HG02973 (cell line): ENCODE results near the gene GBX1.

Experiments
- ATAC-seq: cut with Tn5 transposase; IDR thresholded peaks from one replicate; pipeline ENCODE4 v1.9.1; 2021; ENCODE audit warnings: moderate library complexity; ENCODE audit not compliant: unreplicated experiment

GBX1 gene

DNA sequence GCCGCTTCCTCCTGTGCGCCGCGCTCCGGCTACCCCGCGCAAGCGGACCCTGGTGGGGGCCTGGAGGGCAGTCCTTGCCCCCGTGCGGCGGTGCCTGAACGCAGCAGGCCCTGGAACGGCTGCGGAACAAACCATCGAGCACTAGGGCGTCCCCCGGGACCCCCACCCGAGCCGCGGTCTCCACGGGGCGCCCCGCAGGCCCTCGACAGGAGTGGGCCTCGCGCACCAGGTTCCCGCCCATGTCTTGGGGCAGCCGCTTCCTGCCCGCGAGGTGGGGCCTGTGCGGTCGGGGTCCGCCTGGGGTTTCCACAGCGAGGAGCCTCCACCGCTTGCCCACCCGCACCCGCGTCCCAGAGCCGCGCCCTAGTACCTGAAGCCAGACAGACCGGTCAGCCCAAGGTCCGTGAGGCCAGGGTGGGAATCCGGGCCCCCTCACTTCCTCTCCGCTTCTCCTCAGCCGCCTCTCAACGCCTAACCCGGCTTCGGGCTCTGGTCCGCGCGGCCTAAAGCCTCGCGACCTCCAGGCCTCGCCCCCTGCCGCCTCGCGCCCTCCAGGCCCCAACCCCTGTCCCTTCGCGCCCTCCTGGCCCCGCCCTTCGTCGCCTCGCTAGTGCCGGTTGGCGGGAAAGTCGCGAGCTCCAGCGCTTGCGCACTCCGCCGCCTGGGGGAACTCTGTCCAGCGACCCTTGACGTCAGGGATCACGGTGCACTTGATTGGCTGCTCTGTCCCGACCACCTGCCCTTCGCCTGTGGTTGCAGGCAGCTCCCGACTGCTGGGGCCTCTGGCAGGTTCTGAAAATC is 7.0 kb upstream of the GBX1 start:
- no peak for ATAC-seq

DNA sequence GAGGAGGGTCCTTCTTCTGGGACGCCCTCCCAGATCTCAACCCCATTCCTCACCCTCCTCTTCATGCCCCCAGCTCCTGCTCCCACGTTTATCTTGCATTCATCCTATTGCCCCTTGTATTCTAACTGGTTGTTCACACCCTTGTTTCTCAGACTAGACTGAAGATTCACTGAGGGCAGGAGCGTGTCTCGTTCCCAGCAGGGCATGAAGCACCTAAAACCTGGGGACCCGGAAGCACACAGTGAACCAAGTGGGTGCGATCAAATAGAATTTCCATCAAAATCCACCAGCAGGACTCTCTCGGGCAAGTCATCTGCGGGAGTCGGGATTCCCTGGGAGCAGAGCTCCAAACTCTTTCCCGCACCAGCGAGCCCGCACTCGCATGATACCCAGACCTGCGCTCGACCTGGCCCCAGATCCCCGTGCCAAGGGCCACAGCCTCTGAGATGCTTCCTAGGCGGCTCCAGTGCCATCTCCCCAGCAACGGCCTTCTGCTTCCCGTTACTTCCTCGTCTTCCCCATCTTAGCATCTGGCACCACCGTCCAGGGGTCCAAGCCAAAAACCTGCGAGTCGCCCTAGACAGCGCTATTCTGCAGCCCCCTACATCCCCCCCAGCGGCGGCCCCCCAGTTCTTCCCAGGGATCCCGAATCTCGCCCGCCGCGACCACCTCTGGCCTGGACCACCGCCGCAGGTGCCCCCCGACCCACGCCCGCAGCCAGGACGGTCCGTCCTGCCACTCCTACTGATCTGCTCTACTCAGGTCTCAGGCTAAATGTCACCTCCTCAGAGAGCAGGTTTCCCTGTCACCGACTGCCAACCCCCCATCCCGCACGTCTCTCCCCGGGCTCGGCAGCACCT is 6.1 kb upstream of the GBX1 start:
- ATAC-seq = no peak

DNA sequence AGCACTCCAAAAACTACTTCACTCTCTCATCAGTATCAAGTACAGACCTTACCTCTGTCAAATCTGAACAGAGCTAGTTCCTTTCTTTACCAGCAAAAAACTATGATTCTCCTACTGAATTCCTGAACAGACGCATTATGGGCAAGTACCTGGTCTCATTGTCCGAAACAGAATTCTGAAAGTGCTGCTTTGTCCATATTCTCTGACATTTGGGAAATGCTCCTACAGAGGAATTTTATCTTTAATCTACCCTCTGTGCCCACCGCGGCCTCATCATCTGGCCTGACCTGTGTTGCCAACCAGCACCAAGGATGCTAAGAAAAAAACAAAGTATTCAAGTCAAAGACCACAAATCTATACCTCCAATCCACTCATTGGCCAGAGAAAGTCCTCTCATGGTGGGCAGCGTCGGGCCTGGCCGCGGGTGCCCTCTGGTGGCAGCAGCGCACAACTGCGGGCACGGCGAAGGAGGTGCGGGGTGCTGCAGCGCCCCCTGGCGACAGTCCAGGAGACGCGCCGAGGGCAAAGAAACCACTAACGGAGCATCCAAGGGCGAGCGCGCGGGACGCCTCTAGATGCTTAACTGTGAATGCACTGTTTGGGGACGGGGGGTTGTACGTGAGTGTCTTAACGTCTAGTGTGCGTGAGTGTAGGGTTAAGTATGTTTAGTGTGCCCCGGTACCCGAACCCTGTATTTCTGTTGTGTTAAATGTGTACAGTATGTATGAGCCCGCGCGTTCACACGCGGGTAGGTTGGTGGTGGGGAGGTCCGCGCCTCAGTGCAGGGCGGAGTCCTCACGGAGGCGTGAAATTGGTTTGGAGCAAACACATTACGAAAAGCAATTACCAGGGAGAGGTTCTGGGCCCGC is 5.0 kb upstream of the GBX1 start:
- no peak for ATAC-seq

DNA sequence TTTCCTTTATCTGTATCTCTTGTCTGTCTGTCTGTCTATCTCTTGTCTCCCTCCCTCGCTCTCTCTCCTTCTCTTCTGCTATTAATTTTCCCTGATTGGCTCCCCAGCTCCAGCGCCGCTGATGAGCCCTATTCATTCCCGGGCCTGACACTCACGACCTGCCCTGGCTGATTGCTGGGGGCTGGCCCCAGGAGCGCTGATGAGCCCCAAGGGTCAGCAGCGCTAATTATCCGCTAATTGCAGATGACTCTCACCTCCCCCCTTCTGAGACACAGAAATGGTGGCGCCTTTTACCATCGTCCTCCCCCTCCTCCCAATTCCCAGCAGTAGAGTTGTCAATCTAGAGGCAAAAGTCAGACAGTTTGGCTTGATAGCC is 1.3 kb upstream of the GBX1 start:
- no peak for ATAC-seq

DNA sequence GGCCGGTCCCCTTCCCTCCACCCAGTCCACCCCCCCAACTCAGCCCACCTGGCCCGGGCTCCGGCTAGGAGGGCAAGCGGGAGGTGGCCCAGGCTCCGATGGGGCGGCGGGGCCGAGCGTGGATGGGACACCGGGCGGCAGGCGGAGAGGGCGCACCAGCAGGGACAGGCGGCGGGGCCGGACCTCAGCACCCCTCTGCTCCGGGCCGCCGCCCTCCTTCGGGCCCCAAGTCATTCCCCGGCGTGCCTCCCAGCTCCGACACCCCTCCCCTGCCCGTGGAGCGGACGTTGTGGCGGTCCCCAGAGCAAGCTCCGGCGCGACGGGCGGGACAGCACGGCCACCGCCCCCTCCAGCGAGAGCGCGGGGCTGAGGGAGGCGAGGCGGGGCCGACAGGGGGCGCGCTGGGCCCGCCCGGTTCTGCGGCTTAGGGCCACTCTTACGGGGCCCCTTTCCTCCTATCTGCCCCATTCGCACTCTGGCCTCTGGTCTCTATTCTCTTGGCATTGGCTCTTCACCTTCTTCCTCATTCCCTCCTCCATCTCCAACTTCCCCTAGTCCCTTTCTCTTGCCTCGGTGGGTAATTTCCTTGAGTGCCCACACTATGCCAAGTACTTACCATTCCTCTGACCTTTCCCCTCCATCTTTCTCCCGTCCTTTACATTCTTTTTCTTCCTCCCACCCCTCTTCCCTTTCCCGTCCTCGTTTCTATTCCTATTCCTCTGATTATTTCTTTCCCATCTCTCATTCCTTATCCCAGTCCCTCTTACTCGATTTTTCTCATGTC is 701 bp upstream of the GBX1 start:
- no peak for ATAC-seq

DNA sequence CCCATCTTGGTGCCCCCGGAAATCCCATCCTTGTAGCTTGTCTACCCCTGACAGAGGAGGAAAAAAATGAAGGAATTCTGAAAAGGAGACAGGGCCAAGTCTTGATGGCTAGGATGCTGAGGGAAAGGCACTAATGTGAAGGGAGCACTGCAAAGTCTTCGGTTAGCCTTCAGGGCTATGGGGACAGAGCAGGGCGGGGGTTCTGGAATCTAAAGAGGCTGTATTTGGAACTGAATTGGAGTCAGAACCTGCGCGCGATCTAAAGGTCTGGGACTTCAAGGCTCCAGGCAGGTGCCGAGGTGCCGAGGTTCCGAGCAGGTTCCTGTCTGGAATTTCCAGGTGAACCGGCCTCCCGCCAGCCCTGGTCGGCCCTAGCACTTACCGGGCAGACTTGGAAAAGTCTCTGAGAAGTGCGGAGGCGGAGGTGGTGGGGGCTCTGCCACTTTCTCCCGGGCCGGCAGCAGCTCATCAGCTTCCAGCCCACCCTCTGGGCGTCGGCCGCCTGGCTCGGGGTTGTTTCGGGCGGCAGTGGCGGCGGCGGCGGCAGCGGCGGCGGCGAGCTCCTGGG is 781 bp downstream of the GBX1 start:
- no peak for ATAC-seq

DNA sequence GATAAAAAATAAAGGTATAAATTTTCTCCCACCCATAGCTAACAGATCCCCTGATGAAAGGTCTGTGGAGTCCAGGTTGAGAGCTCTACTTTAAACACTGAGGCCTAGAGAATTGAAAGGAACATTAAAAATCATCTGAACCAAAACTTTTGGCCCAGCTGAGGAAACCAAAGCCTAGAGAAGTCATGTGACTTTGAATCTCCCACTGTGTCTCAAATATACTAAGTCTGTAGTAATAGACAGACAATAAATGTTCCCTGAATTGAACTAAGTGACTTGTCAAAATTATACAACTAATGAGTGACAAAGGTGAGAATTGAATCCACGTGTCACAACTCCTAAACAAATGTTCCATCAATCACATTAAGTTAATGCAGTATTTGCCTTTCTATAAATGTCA is 5.7 kb downstream of the GBX1 start:
- no peak for ATAC-seq

DNA sequence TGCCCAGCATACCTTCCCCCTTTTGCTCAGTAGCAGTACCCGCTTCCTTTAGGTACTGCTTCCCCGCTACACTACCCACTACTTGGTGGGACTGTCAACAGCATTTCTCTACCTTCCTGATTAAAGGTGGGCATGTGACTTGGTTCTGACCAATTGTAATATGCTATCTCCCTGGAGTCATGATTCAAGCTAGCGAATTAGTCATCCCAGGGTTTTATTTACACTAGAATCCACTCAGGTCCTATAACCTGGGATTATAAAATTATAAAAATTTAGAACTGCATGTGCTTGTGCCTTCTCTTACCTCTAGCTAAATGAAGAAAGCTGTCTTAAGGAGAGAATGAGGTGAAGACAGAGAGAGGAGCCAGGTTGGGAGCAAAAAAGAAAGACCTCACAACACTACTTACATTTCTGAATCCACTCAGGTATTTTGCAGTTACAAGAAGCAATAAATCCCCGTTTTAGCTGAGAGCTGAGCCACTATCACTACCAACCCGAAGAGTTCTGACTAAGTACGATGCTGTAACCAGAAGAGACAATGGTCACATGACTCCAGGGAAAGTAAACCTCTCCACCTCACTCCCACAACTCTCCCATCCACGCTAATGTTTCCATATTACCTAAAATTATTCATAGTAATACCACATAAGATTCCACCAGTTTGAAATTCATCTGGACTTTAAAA is 9.7 kb downstream of the GBX1 start:
- ATAC-seq = no peak

DNA sequence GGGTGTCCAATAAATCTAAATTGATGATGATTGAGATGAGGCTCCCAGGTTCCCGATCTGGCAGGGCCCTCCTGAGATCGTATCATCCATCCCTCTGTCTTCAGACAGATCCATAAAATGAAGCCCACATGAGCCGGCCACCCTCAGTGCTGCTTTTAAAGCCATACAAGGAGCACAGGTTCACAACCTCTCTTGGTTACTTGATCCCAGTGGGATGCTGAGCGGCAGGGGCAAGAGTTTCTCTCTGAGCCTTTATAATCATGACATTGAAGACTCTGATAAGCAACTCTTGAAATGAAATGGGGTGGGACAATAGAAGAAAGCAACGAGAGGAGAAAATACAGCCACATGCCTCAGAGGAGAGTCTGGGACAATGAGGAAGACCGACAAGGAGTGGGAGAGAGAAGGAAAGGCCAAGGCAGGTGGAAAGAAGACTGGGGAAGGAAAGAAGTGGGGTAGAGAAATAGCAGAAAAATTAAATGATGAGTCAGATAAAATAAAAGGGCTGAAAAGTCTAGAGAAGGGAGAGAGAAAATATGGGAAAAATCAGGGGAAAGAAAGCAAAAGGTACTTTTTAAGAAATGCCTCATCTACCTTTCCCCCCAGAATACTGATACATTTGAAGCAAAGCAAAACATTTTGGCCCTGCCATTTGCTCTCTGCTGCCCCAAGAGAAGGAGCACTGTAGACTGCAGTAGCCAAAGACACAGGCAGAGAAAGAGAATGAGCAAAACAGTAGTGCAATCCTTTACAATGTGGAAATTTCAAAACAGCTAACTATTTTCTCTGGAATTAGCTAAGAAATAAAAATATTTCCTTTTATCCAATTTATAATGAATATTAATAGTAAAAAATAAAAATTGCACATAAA is 14.6 kb downstream of the GBX1 start:
- no peak for ATAC-seq

DNA sequence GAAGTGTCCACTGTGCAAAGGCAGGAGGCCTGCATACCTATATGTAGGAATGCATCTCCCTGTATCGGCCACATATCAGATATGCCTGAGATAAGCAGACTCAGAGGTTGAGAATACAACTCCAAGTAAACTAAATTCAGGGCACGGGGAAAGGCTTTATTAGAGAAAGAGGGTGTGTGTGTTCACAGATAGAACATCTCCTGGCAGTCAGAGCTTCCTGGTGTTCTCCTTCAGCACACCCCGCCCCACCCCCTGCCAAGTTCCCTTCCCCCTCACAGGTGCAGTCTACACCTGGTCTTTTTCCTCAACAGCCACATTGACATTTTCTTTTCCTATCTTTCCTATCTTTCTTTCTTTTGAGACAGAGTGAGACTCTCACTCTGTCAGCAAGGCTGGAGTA is 17.1 kb downstream of the GBX1 start:
- ATAC-seq = no peak

DNA sequence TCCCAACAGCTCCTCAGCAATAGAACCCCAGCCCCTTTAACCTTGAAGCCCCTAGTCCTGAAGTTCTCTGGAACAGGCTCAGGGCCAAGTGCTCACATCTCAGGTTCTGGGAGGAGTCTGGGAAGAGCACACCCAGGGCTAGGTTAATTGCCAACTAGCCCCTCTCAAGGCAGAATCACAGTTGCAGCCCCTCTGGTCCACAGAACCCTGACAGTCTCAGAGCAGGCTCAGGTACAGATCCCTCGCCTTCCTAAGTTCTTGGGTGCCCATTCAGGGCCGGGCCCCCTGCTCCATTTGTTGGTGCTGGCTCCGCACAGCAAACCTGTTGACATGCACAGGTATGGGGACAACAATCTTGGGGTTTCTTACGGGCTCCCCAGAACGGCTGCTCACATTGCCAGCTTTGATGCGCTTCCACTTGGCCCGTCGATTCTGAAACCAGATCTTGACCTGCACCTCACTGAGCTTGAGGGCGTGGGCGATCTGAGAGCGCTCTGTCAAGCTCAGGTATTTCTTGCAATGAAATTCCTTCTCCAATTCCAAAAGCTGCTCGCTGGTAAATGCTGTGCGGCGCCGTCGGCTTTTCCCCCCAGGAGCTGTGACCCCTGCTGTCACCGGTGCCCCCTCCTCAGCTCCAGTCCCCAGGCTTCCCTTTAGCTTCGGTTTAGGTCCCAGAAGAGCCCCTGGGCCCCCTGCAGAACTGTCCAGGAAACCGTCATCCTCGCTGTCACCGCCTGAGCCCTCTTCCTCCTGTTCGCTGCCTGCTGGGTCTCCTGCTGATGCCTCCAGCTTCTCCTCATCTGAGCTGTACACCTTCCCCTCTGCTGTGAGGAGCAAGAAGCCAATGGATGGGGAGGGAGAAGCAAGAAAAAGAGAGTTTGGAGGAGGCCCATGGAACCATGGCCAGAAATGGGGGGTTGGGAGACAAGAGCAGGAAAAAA is 18.9 kb downstream of the GBX1 start:
- ATAC-seq = no peak

DNA sequence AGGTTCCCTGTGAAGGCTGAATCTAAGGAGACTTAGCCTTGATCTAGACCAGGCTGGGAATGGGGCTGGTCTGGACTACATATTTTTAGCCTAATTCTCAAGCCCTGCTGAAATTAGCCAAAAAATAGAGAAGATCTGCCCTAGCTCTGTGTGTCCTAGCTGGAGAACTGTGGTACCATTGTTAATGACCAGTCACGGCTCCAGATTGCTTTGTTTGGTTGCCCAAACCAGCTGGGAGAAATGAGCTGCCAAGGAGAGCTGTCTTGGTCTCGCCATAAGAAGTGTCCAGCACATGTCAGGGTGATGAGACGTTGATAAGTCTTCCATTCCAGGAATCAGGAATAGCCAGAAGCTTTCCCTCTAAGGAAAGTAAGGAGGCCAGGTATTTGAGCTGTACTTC is 20.7 kb downstream of the GBX1 start:
- no peak for ATAC-seq

DNA sequence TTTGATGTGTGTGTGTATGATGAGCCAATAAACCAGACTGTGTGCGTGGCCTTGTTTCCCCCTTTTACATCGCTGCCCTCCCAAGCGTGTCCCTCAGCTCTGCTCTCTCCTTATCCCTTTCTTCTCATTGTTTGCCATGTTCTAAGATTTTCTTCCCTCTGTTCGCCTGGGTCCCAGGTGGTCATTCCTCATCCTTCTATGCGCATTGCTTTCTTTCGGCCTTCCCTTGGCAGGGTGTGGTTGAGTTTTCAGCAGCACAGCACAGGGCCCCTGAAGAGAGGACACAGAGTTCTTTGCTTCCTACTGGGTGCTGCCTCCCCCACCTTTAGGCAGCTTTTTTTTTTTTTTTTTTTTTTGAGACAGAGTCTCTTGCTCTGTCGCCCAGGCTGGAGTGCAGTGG is 23.1 kb downstream of the GBX1 start:
- ATAC-seq = no peak

DNA sequence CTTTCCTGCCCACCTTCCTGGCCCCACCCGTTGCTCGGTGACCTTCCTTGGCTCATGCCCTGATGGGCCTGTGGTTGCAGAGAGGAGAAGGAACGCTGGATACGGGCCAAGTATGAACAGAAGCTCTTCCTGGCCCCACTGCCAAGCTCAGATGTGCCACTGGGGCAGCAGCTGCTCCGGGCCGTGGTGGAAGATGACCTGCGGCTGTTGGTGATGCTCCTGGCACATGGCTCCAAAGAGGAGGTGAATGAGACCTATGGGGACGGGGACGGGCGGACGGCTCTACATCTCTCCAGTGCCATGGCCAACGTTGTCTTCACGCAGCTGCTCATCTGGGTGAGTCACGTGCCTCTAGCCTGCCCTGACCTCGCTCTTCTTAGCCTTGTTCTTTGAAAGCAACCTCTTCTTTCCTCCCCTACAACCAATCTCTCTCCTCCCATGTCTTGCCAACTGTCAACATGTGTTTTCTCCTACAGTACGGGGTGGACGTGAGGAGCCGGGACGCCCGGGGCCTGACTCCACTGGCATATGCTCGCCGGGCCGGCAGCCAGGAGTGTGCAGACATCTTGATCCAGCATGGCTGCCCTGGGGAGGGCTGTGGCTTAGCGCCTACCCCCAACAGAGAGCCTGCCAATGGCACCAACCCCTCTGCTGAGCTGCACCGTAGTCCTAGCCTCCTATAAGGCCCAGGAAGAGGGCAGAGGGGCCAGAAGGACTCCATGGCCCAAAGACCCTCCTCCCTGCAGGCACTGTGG is 24.1 kb downstream of the GBX1 start:
- no peak for ATAC-seq

DNA sequence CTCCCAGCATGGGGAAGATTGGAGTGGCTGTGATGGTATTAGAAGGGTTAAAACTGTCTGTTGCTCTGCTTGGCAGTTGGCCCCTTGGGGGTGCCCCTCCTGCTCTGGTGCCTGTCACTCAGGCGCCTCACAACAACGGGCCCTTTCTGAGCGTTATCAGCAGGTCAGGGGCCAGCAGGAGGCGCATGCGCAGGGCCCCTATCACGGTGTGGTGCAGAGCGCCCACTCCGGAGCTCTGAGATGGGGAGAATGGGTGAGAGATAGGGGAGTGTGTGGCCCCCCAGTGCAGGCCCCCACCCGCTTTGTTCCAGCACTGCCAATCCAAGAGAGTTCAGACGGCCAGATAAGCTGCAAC is 24.8 kb downstream of the GBX1 start:
- ATAC-seq = no peak

DNA sequence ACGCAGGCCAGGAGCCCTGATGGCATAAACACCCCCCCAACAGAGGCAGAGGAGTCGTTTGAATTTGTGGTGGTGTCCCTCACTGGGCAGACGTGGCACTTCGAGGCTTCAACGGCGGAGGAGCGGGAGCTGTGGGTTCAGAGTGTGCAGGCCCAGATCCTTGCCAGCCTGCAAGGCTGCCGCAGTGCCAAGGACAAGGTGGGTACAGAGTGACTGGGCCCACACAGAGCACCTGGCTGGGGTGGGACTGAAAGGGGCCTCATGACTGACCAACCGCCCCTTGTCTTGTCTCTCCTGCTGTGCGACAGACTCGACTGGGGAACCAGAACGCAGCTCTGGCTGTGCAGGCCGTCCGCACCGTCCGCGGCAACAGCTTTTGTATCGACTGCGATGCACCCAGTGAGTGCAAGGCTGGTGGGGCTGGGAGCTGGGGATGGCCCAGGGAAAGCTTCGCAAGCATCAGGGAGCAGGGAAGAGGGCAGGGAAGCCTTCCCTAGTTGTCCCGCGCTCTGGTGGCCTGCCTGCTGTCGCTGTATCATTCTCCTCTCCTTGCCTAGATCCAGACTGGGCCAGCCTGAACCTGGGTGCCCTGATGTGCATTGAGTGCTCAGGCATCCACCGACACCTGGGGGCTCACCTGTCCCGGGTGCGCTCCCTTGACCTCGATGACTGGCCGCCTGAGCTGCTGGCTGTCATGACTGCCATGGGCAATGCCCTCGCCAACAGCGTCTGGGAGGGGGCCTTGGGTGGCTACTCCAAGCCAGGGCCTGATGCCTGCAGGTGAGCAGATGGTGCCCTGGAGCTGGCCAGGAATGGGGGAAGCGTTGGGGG is 25.4 kb downstream of the GBX1 start:
- ATAC-seq = no peak
